Activated naive CD8-positive, alpha-beta T cell treated with anti-CD3 and anti-CD28 coated beads, Interleukin-2, amount 50 U/mL, for 24 hours (primary cell): ENCODE measurements around the gene SLAMF6.

Experiments used
- ATAC-seq: fragments of 150-1000 bp; cut with Tn5 transposase; one replicate; pipeline ENCODE4 v1.10.0; 2021
- DNase-seq: peaks from one replicate; pipeline ENCODE4 v3.0.0; 2021
- H3K27ac Mint-ChIP-seq: one replicate; pipeline ENCODE4 v1.8.0; 2021; ENCODE audit warnings: mild to moderate bottlenecking, mixed read lengths
- H3K27me3 Mint-ChIP-seq: one replicate; pipeline ENCODE4 v1.8.0; 2021; ENCODE audit warnings: mixed read lengths
- H3K36me3 Mint-ChIP-seq: one replicate; pipeline ENCODE4 v1.8.0; 2021; ENCODE audit warnings: low read depth, mixed read lengths
- H3K4me1 Mint-ChIP-seq: one replicate; pipeline ENCODE4 v1.8.0; 2021; ENCODE audit warnings: mixed read lengths
- H3K4me3 Mint-ChIP-seq: one replicate; pipeline ENCODE4 v1.8.0; 2021; ENCODE audit warnings: mild to moderate bottlenecking, moderate library complexity, mixed read lengths
- H3K9me3 Mint-ChIP-seq: one replicate; pipeline ENCODE4 v1.8.0; 2021; ENCODE audit warnings: mixed read lengths

SLAMF6 gene

DNA sequence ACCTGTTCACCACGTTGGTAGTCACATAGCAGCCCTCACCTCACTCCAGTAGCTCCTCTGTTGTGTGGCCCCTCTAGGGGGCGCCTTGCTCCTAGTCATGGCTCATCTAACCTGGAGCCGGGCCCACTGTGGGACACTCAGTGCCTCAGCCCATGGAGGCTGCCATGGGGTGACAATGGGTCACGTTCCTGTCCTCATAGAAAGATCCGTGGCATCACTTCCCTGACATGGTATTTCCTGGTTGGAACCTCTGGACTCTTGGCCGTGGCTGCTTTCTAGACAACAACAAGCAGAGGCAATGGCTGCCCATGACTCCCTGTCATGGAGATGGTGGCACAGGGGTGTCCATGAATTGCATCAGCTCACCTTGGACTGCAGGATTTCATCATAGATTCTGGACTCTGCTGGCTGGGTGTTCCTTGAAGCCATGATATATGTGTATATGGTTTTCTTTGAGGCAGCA is 27.5 kb upstream of the SLAMF6 start:
- peaks cover 64% of the 10 kb centered on the region for H3K36me3 Mint-ChIP-seq
- H3K27me3 Mint-ChIP-seq, result no peaks in the 10 kb centered on the region
- no peak overlapping the region for H3K4me3 Mint-ChIP-seq
- H3K9me3 Mint-ChIP-seq, result no peaks in the 10 kb centered on the region
- DNase-seq (peak; percentile 69), ATAC-seq (peak; percentile 84)
- H3K27ac Mint-ChIP-seq, result peak overlapping the region; percentile 78
- H3K4me1 Mint-ChIP-seq, result peaks cover 60% of the 10 kb centered on the region

DNA sequence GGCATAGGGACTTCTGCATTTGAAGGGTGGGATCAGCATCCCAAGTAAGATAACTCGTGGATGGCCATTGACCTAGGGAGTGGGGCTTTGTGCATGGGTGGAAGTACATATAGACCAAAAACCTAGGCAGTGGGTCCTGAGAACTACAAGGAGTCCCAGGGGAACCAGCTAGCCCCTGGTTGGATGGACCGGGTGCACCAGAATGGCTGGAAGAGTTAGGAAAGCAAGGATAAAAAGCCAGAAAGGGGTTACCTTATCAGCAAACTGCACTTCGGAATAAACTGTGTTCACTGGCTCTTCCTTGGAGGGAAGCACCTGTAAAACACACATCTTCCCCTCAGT is 26.6 kb upstream of the SLAMF6 start:
- H3K36me3 Mint-ChIP-seq, result peaks cover 68% of the 10 kb centered on the region
- DNase-seq (no peak), ATAC-seq (no peak)
- no peaks in the 10 kb centered on the region for H3K9me3 Mint-ChIP-seq
- H3K27me3 Mint-ChIP-seq, result no peaks in the 10 kb centered on the region
- H3K4me3 Mint-ChIP-seq, result no peak overlapping the region
- H3K4me1 Mint-ChIP-seq, result peaks cover 68% of the 10 kb centered on the region
- no peak overlapping the region for H3K27ac Mint-ChIP-seq

- H3K4me3 Mint-ChIP-seq, result no peak overlapping the region
- no peaks in the 10 kb centered on the region for H3K27me3 Mint-ChIP-seq
- DNase-seq (no peak), ATAC-seq (no peak)
- no peaks in the 10 kb centered on the region for H3K9me3 Mint-ChIP-seq
- H3K4me1 Mint-ChIP-seq, result peaks cover 71% of the 10 kb centered on the region
- H3K36me3 Mint-ChIP-seq, result peaks cover 65% of the 10 kb centered on the region
- H3K27ac Mint-ChIP-seq, result peak overlapping the region; percentile 79
Measured at GRCh38 chr1:160548960-160549664, 26.1 kb upstream of the SLAMF6 start.

- DNase-seq (no peak), ATAC-seq (no peak)
- H3K27me3 Mint-ChIP-seq, result no peaks in the 10 kb centered on the region
- H3K36me3 Mint-ChIP-seq, result peaks cover 60% of the 10 kb centered on the region
- H3K9me3 Mint-ChIP-seq, result no peaks in the 10 kb centered on the region
- no peak overlapping the region for H3K4me3 Mint-ChIP-seq
- peak overlapping the region; percentile 12 for H3K27ac Mint-ChIP-seq
- peaks cover 71% of the 10 kb centered on the region for H3K4me1 Mint-ChIP-seq
Measured at GRCh38 chr1:160548183-160548582, 25.1 kb upstream of the SLAMF6 start.

DNA sequence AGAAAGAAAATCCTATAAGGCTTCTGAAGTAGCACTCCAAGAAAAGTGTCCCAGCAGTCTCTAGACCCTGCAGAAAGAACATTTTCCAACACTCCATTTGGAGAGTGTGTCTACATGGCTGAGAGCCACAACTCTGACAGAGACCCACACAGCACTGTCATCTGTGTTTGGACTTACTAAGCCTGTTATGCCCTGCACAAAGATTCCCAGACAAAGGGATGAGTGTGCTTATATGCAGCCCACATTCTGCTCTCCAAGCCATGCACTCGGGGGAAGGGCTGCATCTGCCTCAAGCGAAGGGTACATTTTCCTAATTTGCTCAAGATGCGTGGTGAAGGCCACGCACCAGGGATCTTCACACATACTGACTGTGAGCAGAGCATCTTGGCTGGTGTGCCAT is 24.4 kb upstream of the SLAMF6 start:
- Mint-ChIP-seq H3K27ac (peak overlapping the region; percentile 12), H3K36me3 (peaks cover 52% of the 10 kb centered on the region), H3K4me1 (peaks cover 69% of the 10 kb centered on the region), H3K4me3 (no peak overlapping the region), H3K27me3 (no peaks in the 10 kb centered on the region), H3K9me3 (no peaks in the 10 kb centered on the region)
- ATAC-seq (no peak), DNase-seq (no peak)

GRCh38 chr1:160546942-160547341 is 23.9 kb upstream of the SLAMF6 start:
- H3K27ac Mint-ChIP-seq, result peak overlapping the region; percentile 17
- no peaks in the 10 kb centered on the region for H3K27me3 Mint-ChIP-seq
- H3K36me3 Mint-ChIP-seq, result peaks cover 47% of the 10 kb centered on the region
- no peak for DNase-seq
- no peak for ATAC-seq
- peaks cover 70% of the 10 kb centered on the region for H3K4me1 Mint-ChIP-seq
- H3K9me3 Mint-ChIP-seq, result no peaks in the 10 kb centered on the region
- no peak overlapping the region for H3K4me3 Mint-ChIP-seq

DNA sequence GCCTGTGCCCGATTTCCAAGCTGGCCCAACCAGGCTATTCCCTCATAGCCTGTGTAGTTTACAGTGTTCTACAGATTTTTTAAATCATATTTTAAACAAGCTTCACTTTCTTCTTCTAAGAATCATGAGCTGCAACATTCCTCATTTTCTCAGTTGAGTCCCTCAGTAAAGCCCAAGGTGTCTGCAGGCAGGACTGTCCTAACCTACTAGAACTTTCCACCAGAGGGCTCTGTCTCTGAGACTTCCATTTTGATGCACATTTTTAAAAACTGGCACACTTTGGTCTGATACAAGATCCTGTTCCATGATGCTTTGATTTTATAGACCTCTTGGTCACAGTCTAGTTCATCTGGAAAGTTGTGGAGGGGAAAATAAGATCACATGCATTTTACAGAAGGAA is 21.6 kb upstream of the SLAMF6 start:
- Mint-ChIP-seq H3K4me3 (no peak overlapping the region), H3K4me1 (peaks cover 80% of the 10 kb centered on the region), H3K27ac (peak overlapping the region; percentile 87), H3K27me3 (no peaks in the 10 kb centered on the region), H3K9me3 (no peaks in the 10 kb centered on the region), H3K36me3 (peaks cover 35% of the 10 kb centered on the region)
- DNase-seq, result no peak
- ATAC-seq, result peak; percentile 38

- no peaks in the 10 kb centered on the region for H3K27me3 Mint-ChIP-seq
- ATAC-seq (no peak), DNase-seq (no peak)
- H3K4me3 Mint-ChIP-seq, result no peak overlapping the region
- no peaks in the 10 kb centered on the region for H3K9me3 Mint-ChIP-seq
- H3K27ac Mint-ChIP-seq, result peak overlapping the region; percentile 6
- peaks cover 76% of the 10 kb centered on the region for H3K4me1 Mint-ChIP-seq
- H3K36me3 Mint-ChIP-seq, result peaks cover 21% of the 10 kb centered on the region
Measured at GRCh38 chr1:160542303-160542945, 19.4 kb upstream of the SLAMF6 start.

- Mint-ChIP-seq H3K27ac (peak overlapping the region; percentile 42), H3K4me1 (peaks cover 75% of the 10 kb centered on the region), H3K27me3 (no peaks in the 10 kb centered on the region), H3K36me3 (peaks cover 14% of the 10 kb centered on the region), H3K4me3 (no peak overlapping the region), H3K9me3 (no peaks in the 10 kb centered on the region)
- ATAC-seq (no peak), DNase-seq (no peak)
Measured at GRCh38 chr1:160541622-160542302, 18.7 kb upstream of the SLAMF6 start.

DNA sequence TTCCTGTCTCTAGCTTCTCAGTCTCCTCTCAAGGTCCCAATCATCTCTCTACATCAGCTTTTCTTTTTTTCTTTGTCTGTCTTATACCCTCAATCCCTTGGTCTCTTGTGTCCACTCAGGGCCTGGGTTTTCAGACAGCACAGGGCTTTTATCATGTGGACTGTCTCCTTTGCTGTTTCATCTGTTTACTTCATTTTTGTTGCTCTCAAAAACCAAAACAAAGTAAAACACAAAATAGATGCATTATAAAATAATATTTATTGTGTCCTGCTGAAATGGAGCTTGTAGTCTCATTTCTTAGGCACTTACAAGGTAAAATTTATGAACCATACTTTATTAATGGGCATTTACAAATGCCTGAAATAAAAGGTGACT is 17.8 kb upstream of the SLAMF6 start:
- H3K4me3 Mint-ChIP-seq, result peak overlapping the region; percentile 58
- peak overlapping the region; percentile 93 for H3K27ac Mint-ChIP-seq
- DNase-seq (no peak), ATAC-seq (no peak)
- H3K27me3 Mint-ChIP-seq, result no peaks in the 10 kb centered on the region
- peaks cover 79% of the 10 kb centered on the region for H3K4me1 Mint-ChIP-seq
- H3K9me3 Mint-ChIP-seq, result peaks cover 9% of the 10 kb centered on the region
- H3K36me3 Mint-ChIP-seq, result peaks cover 18% of the 10 kb centered on the region

DNA sequence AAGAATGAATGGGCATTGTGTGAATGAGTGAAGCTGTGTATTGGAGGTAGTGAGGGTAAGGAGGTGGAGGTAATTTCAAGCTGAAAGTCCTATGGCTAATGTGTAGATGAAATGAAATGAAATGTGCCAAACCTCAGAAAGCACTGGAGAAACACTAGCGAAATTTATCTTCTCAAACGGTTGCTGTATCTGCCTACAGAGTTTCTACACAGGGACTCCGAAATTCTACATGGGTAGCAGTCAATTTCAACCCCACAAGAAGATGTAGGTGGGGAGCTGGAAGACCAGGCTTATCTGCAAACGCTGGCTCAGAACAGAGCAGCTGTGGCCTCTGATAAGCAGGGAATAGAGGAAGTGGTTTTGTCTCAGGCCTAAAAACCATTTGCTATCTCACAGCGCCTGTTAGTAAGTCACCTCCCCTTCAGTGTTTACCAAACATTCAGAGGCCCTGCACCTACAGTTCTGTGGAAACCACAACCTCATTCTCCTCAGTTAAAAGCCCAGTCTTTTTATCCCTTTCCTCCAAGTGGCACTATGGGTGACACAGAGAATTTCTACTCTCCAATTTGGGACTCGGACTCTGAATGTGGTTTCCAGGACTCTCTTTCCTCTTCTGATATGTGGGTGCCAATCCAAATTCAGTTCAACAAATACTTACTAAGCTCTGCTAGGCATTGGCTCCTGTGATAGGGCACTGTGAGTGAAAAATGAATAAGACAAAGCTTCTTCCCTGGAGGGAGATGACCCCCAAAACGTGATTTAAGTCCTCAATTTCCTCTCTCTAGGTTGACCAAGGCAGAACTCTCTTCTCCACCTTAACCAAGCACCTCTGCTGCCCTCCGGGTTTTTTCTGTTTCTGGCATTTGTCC is 17.2 kb upstream of the SLAMF6 start:
- ATAC-seq (peak; percentile 90), DNase-seq (no peak)
- peaks cover 75% of the 10 kb centered on the region for H3K4me1 Mint-ChIP-seq
- H3K9me3 Mint-ChIP-seq, result peaks cover 12% of the 10 kb centered on the region
- peaks cover 20% of the 10 kb centered on the region for H3K36me3 Mint-ChIP-seq
- peak overlapping the region; percentile 58 for H3K4me3 Mint-ChIP-seq
- no peaks in the 10 kb centered on the region for H3K27me3 Mint-ChIP-seq
- H3K27ac Mint-ChIP-seq, result peak overlapping the region; percentile 93

GRCh38 chr1:160539684-160539989 is 16.6 kb upstream of the SLAMF6 start:
- Mint-ChIP-seq H3K9me3 (peaks cover 17% of the 10 kb centered on the region), H3K4me1 (peaks cover 69% of the 10 kb centered on the region), H3K36me3 (peaks cover 18% of the 10 kb centered on the region), H3K4me3 (peak overlapping the region; percentile 58), H3K27me3 (no peaks in the 10 kb centered on the region), H3K27ac (peak overlapping the region; percentile 93)
- DNase-seq, result no peak
- ATAC-seq, result no peak

DNA sequence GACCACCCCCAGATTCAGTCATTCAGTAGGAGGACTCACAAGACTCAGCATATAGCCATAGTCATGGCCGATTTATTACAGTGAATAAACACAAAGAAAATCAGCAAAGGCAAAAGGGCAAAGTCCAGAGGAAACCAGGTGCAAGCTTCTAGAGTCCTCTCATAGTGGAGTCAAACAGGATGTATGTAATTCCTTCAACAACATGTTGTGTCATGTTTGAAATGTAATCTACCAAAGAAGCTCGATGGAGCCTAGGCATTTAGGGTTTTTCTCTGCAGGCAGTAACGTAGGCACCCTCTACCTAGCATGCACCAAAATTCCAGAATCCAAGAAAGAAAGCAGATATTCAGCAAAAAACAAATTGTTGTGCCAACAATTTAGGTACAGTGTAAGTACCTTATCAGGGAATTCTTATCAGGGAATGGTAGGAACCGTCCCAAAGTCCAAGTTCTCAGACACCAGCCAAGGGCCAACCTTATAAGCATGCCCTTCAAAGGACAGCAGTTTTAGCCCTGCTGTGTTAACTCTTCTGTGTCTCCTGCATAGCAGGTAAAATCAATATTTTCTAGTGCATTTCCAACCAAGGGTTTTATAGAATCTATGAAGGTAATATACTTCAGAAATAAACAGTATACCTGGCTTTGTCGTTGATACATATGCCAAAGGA is 16.1 kb upstream of the SLAMF6 start:
- H3K9me3 Mint-ChIP-seq, result peaks cover 21% of the 10 kb centered on the region
- peaks cover 64% of the 10 kb centered on the region for H3K4me1 Mint-ChIP-seq
- no peak for ATAC-seq
- no peak for DNase-seq
- H3K4me3 Mint-ChIP-seq, result no peak overlapping the region
- peaks cover 18% of the 10 kb centered on the region for H3K36me3 Mint-ChIP-seq
- peak overlapping the region; percentile 93 for H3K27ac Mint-ChIP-seq
- no peaks in the 10 kb centered on the region for H3K27me3 Mint-ChIP-seq
